ENCODE results near the gene OR6F1. TPM values are rescaled to one million over a fixed set of nuclear protein-coding genes. Genes with fewer than 3 reads are reported as not detected.
A peak's percentile ranks its signal among the peaks of the same experiment; 100 is the strongest.
"Not testable (repeated sequence)": the region's sequence is repeated elsewhere in the genome, so short reads cannot be mapped to it uniquely, and the experiment has no call there.

OR6F1 gene
- not detected in 2 replicates for total RNA-seq (2014; rRNA removed; shearing (Covaris generic); ENCODE audit: low replicate concordance)

- no peaks in the 10 kb centered on the region for H3K27me3 ChIP-seq
- H3K9me3 ChIP-seq = peaks cover 8% of the 10 kb centered on the region
- no peaks in the 10 kb centered on the region for H3K36me3 ChIP-seq
- H3K4me3 ChIP-seq = no peak within 1 kb of the TSS
- no peak for DNase-seq
Measured at GRCh38 chr1:247716546-247716945, at the start of gene OR6F1. Gene OR6F1 (minus strand): TSS chr1:247716646. CDS start chr1:247712755, 3,891 bp downstream.

GRCh38 chr1:247760456-247760855 is 44.0 kb upstream of the OR6F1 start, which contains the start of gene OR1C1:
Gene OR1C1 (minus strand): TSS chr1:247760556. CDS start chr1:247758406, 2,150 bp downstream.
- no peak within 1 kb of the TSS for H3K4me3 ChIP-seq
- H3K27me3 ChIP-seq = no peaks in the 10 kb centered on the region
- H3K9me3 ChIP-seq = no peaks in the 10 kb centered on the region
- H3K36me3 ChIP-seq = no peaks in the 10 kb centered on the region
- no peak for DNase-seq

GRCh38 chr1:247754311-247754710 is 37.9 kb upstream of the OR6F1 start:
- not testable (repeated sequence) for DNase-seq, H3K27me3 ChIP-seq, H3K36me3 ChIP-seq, H3K4me3 ChIP-seq, H3K9me3 ChIP-seq

GRCh38 chr1:247749870-247750269 is 33.4 kb upstream of the OR6F1 start:
- no peaks in the 10 kb centered on the region for H3K36me3 ChIP-seq
- DNase-seq = no peak
- H3K27me3 ChIP-seq = no peaks in the 10 kb centered on the region
- 0 out of 2 replicates have a peak, but pooled peaks cover 3% of the 10 kb centered on the region for H3K9me3 ChIP-seq
- no peak overlapping the region for H3K4me3 ChIP-seq

- Histone ChIP-seq H3K27me3 (no peaks in the 10 kb centered on the region), H3K4me3 (no peak within 1 kb of the TSS), H3K36me3 (no peaks in the 10 kb centered on the region), H3K9me3 (0 out of 2 replicates have a peak, but pooled peaks cover 3% of the 10 kb centered on the region)
- DNase-seq = no peak
Measured at GRCh38 chr1:247748041-247748440, 31.6 kb upstream of the OR6F1 start, which contains the start of gene OR14A2. Gene OR14A2 (minus strand): TSS chr1:247748141.

GRCh38 chr1:247747616-247748015 is 31.2 kb upstream of the OR6F1 start:
- Histone ChIP-seq H3K9me3 (0 out of 2 replicates have a peak, but pooled peaks cover 3% of the 10 kb centered on the region), H3K4me3 (no peak overlapping the region), H3K27me3 (no peaks in the 10 kb centered on the region), H3K36me3 (no peaks in the 10 kb centered on the region)
- DNase-seq = peak; percentile 8

GRCh38 chr1:247746391-247746935 is 30.0 kb upstream of the OR6F1 start:
- 0 out of 2 replicates have a peak, but pooled peaks cover 3% of the 10 kb centered on the region for H3K9me3 ChIP-seq
- H3K27me3 ChIP-seq = no peaks in the 10 kb centered on the region
- peak; percentile 60 for DNase-seq
- H3K4me3 ChIP-seq = no peak overlapping the region
- no peaks in the 10 kb centered on the region for H3K36me3 ChIP-seq

GRCh38 chr1:247742215-247742760 is 25.8 kb upstream of the OR6F1 start:
- not testable (repeated sequence) for H3K36me3 ChIP-seq, H3K9me3 ChIP-seq

GRCh38 chr1:247741756-247742155 is 25.3 kb upstream of the OR6F1 start:
- Histone ChIP-seq H3K9me3 (no peaks in the 10 kb centered on the region; the same call in 1 of the 2 replicates), H3K27me3 (no peaks in the 10 kb centered on the region), H3K4me3 (no peak overlapping the region), H3K36me3 (no peaks in the 10 kb centered on the region)
- DNase-seq = no peak

More at GRCh38 chr1:247742215-247742760, 25.8 kb upstream of the OR6F1 start:
- not testable (repeated sequence) for H3K4me3 ChIP-seq, H3K27me3 ChIP-seq
- peak; percentile 9 for DNase-seq

GRCh38 chr1:247740721-247741120 is 24.3 kb upstream of the OR6F1 start:
- DNase-seq = no peak
- H3K9me3 ChIP-seq = no peaks in the 10 kb centered on the region; the same call in 1 of the 2 replicates
- H3K36me3 ChIP-seq = no peaks in the 10 kb centered on the region
- H3K4me3 ChIP-seq = no peak overlapping the region
- no peaks in the 10 kb centered on the region for H3K27me3 ChIP-seq

GRCh38 chr1:247738315-247738714 is 21.9 kb upstream of the OR6F1 start, which contains the start of gene OR14K1:
Gene OR14K1 (plus strand): TSS chr1:247738615. CDS start chr1:247738615, 0 bp downstream.
- Histone ChIP-seq H3K4me3 (no peak within 1 kb of the TSS), H3K27me3 (no peaks in the 10 kb centered on the region), H3K36me3 (no peaks in the 10 kb centered on the region), H3K9me3 (no peaks in the 10 kb centered on the region; the same call in 1 of the 2 replicates)
- DNase-seq = no peak

- DNase-seq = no peak
- peaks cover 8% of the 10 kb centered on the region for H3K9me3 ChIP-seq
- H3K27me3 ChIP-seq = no peaks in the 10 kb centered on the region
- H3K4me3 ChIP-seq = no peak overlapping the region
- no peaks in the 10 kb centered on the region for H3K36me3 ChIP-seq
Measured at GRCh38 chr1:247721222-247721621, 4.8 kb upstream of the OR6F1 start.

GRCh38 chr1:247713753-247714152 is 2.7 kb downstream of the OR6F1 start:
- no peak for DNase-seq
- H3K27me3 ChIP-seq = no peaks in the 10 kb centered on the region
- no peaks in the 10 kb centered on the region for H3K9me3 ChIP-seq
- no peak overlapping the region for H3K4me3 ChIP-seq
- H3K36me3 ChIP-seq = no peaks in the 10 kb centered on the region

- H3K36me3 ChIP-seq, H3K4me3 ChIP-seq, H3K27me3 ChIP-seq, H3K9me3 ChIP-seq, DNase-seq: not testable (repeated sequence)
Measured at GRCh38 chr1:247710681-247711080, 5.8 kb downstream of the OR6F1 start.

GRCh38 chr1:247701338-247701737 is 15.1 kb downstream of the OR6F1 start:
- H3K4me3 ChIP-seq = no peak overlapping the region
- H3K36me3 ChIP-seq = no peaks in the 10 kb centered on the region
- no peaks in the 10 kb centered on the region for H3K27me3 ChIP-seq
- H3K9me3 ChIP-seq = no peaks in the 10 kb centered on the region
- DNase-seq = no peak

GRCh38 chr1:247681288-247681897 is 35.1 kb downstream of the OR6F1 start:
- H3K4me3 ChIP-seq = no peak overlapping the region
- no peaks in the 10 kb centered on the region for H3K9me3 ChIP-seq
- DNase-seq = peak; percentile 53
- H3K27me3 ChIP-seq = no peaks in the 10 kb centered on the region
- H3K36me3 ChIP-seq = no peaks in the 10 kb centered on the region

- no peak for DNase-seq
- no peaks in the 10 kb centered on the region for H3K9me3 ChIP-seq
- H3K4me3 ChIP-seq = no peak overlapping the region
- H3K27me3 ChIP-seq = no peaks in the 10 kb centered on the region
- no peaks in the 10 kb centered on the region for H3K36me3 ChIP-seq
Measured at GRCh38 chr1:247680171-247680570, 36.3 kb downstream of the OR6F1 start.

All from MG63 (cell line).